ENCODE measurements around the gene POLR2F. TPM values are rescaled to one million over a fixed set of nuclear protein-coding genes. Genes with fewer than 3 reads are reported as not detected.
"Not testable (repeated sequence)": the region's sequence is repeated elsewhere in the genome, so short reads cannot be mapped to it uniquely, and the experiment has no call there.

POLR2F gene
- total RNA-seq, 1 donor from 2014 or later, result 63.0 TPM

- Mint-ChIP-seq H3K4me1 (ENCODE audit: low read depth) (peaks cover 33% of the 10 kb centered on the region), H3K9me3 (ENCODE audit: low read depth) (no peaks in the 10 kb centered on the region), H3K27ac (ENCODE audit: unreplicated experiment) (peak overlapping the region; percentile 67), H3K27me3 (ENCODE audit: low read depth) (no peaks in the 10 kb centered on the region), H3K4me3 (ENCODE audit: unreplicated experiment) (no peak overlapping the region), H3K36me3 (ENCODE audit: low read depth) (no peaks in the 10 kb centered on the region)
- DNase-seq (ENCODE audit: low spot score), result no peak
- TF ChIP-seq, protein P1, sequence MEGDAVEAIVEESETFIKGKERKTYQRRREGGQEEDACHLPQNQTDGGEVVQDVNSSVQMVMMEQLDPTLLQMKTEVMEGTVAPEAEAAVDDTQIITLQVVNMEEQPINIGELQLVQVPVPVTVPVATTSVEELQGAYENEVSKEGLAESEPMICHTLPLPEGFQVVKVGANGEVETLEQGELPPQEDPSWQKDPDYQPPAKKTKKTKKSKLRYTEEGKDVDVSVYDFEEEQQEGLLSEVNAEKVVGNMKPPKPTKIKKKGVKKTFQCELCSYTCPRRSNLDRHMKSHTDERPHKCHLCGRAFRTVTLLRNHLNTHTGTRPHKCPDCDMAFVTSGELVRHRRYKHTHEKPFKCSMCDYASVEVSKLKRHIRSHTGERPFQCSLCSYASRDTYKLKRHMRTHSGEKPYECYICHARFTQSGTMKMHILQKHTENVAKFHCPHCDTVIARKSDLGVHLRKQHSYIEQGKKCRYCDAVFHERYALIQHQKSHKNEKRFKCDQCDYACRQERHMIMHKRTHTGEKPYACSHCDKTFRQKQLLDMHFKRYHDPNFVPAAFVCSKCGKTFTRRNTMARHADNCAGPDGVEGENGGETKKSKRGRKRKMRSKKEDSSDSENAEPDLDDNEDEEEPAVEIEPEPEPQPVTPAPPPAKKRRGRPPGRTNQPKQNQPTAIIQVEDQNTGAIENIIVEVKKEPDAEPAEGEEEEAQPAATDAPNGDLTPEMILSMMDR (IDR thresholded peaks at IDR 0.05), result peak; percentile 26
These were observed 2.2 kb upstream of the POLR2F start for GRCh38 chr22:37951305-37951704.

DNA sequence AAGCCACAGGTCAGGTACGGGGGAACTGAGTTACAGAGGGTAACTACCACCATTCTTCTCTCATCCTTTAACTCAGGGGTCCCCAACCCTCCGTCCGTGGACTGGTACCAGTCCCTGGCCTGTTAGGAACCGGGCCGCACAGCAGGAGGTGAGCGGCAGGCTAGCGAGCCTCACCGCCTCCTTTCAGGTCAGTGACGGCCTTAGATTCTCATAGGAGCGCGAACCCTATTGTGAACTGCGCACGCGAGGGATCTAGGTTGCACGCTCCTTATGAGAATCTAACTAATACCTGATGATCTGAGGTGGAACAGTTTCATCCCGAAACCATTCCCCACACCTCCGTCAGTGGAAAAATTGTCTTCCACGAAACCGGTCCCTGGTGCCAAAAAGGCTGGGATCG lies 870 bp upstream of the POLR2F start:
- Mint-ChIP-seq H3K36me3 (ENCODE audit: low read depth) (peaks cover 10% of the 10 kb centered on the region), H3K4me1 (ENCODE audit: low read depth) (peaks cover 33% of the 10 kb centered on the region), H3K27ac (ENCODE audit: unreplicated experiment) (peak overlapping the region; percentile 95), H3K4me3 (ENCODE audit: unreplicated experiment) (peak overlapping the region; percentile 98)
- H3K27me3 Mint-ChIP-seq (ENCODE audit: low read depth); DNase-seq (ENCODE audit: low spot score); H3K9me3 Mint-ChIP-seq (ENCODE audit: low read depth): not testable (repeated sequence)

GRCh38 chr22:37953062-37953436 lies 450 bp upstream of the POLR2F start:
- DNase-seq (ENCODE audit: low spot score), result no peak
- Mint-ChIP-seq H3K4me1 (ENCODE audit: low read depth) (peaks cover 33% of the 10 kb centered on the region), H3K36me3 (ENCODE audit: low read depth) (peaks cover 13% of the 10 kb centered on the region), H3K27ac (ENCODE audit: unreplicated experiment) (peak overlapping the region; percentile 95), H3K4me3 (ENCODE audit: unreplicated experiment) (peak overlapping the region; percentile 98), H3K9me3 (ENCODE audit: low read depth) (no peaks in the 10 kb centered on the region), H3K27me3 (ENCODE audit: low read depth) (no peaks in the 10 kb centered on the region)
- TF ChIP-seq, protein P1 (IDR thresholded peaks at IDR 0.05), result no peak

DNA sequence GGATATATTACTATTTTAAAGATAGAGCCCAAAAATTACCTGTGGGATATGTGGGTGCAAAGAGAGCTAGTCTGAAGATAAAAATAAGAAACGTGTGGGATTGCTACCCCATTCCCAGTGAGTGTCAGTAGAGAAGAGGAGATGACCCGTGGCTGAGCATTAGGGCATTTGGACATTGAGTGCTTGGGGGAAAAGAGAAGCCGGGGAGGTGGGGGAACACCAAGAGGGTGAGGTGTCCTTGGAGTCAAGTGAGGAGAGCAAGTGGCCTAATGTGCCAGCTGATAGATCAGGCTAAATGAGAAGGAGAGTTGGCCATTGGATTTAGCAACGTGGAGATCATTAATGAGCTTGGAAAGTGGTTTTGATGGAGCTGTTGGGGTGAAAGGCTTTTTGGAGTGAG lies 1.2 kb downstream of the POLR2F start:
- DNase-seq (ENCODE audit: low spot score), result no peak
- TF ChIP-seq, protein P1 (IDR thresholded peaks at IDR 0.05), result no peak
- Mint-ChIP-seq H3K27me3 (ENCODE audit: low read depth) (no peaks in the 10 kb centered on the region), H3K4me3 (ENCODE audit: unreplicated experiment) (peak overlapping the region; percentile 98), H3K4me1 (ENCODE audit: low read depth) (peaks cover 33% of the 10 kb centered on the region), H3K27ac (ENCODE audit: unreplicated experiment) (peak overlapping the region; percentile 23), H3K9me3 (ENCODE audit: low read depth) (no peaks in the 10 kb centered on the region), H3K36me3 (ENCODE audit: low read depth) (peaks cover 24% of the 10 kb centered on the region)

- not testable (repeated sequence) for H3K9me3 Mint-ChIP-seq (ENCODE audit: low read depth); H3K27ac Mint-ChIP-seq (ENCODE audit: unreplicated experiment); DNase-seq (ENCODE audit: low spot score); H3K27me3 Mint-ChIP-seq (ENCODE audit: low read depth); H3K4me3 Mint-ChIP-seq (ENCODE audit: unreplicated experiment)
- Mint-ChIP-seq H3K4me1 (ENCODE audit: low read depth) (peaks cover 33% of the 10 kb centered on the region), H3K36me3 (ENCODE audit: low read depth) (peaks cover 24% of the 10 kb centered on the region)
These were observed 2.4 kb downstream of the POLR2F start for GRCh38 chr22:37955825-37956397.

GRCh38 chr22:37957232-37957631 lies 3.7 kb downstream of the POLR2F start:
- Mint-ChIP-seq H3K27me3 (ENCODE audit: low read depth) (no peaks in the 10 kb centered on the region), H3K27ac (ENCODE audit: unreplicated experiment) (no peak overlapping the region)

More at GRCh38 chr22:37957232-37957631, 3.7 kb downstream of the POLR2F start:
- H3K9me3 Mint-ChIP-seq (ENCODE audit: low read depth), result no peaks in the 10 kb centered on the region
- H3K36me3 Mint-ChIP-seq (ENCODE audit: low read depth), result peaks cover 35% of the 10 kb centered on the region
- DNase-seq (ENCODE audit: low spot score), result no peak
- H3K4me3 Mint-ChIP-seq (ENCODE audit: unreplicated experiment), result no peak overlapping the region
- TF ChIP-seq, protein P1 (IDR thresholded peaks at IDR 0.05), result no peak
- H3K4me1 Mint-ChIP-seq (ENCODE audit: low read depth), result peaks cover 25% of the 10 kb centered on the region

Data from chondrocyte (in vitro differentiated cells).